Fibroblast of lung (primary cell): ENCODE data around the gene CYTH1. TPM values are rescaled to one million over a fixed set of nuclear protein-coding genes. Genes with fewer than 3 reads are reported as not detected.

Source experiments
- DNase-seq, 2 donors: peaks; one replicate each; pipeline versions ENCODE4 v3.0.0 to v3.0.0-alpha.2; 2010; ENCODE audit warnings: low read depth in 2 of 2
- H2AFZ ChIP-seq: 2 replicates; pipeline ENCODE4 v1.5.1; 2012; ENCODE audit warnings: low read length, control low read depth, inconsistent platforms
- H3K27ac ChIP-seq: 2 replicates; pipeline ENCODE4 v1.5.1; 2011; ENCODE audit warnings: low read length, control low read depth; ENCODE audit not compliant: insufficient read depth
- H3K27me3 ChIP-seq: 2 replicates; pipeline ENCODE4 v1.5.1; 2011; ENCODE audit warnings: mild to moderate bottlenecking, low read length; ENCODE audit not compliant: control insufficient read depth, insufficient read depth
- H3K36me3 ChIP-seq: 2 replicates; pipeline ENCODE4 v1.5.1; 2011; ENCODE audit warnings: low read length; ENCODE audit not compliant: control insufficient read depth, insufficient read depth
- H3K4me1 ChIP-seq: 2 replicates; pipeline ENCODE4 v1.5.1; 2011; ENCODE audit warnings: low read length; ENCODE audit not compliant: control insufficient read depth, insufficient read depth; ENCODE audit errors: extremely low read depth
- H3K4me2 ChIP-seq: 2 replicates; pipeline ENCODE4 v1.5.1; 2011; ENCODE audit warnings: low read length, control low read depth; ENCODE audit not compliant: insufficient read depth; ENCODE audit errors: extremely low read depth
- H3K4me3 ChIP-seq, 4 experiments: fragments of 200-600 bp in 1 of 4; sonication (generic) in 1 of 4; replicated peaks in 1 of 4; 2 replicates each; pipeline ENCODE4 v1.5.1; 2011 to 2016; ENCODE audit warnings: low read length in 4 of 4, low read depth in 3 of 4, mild to moderate bottlenecking in 3 of 4, control low read depth in 2 of 4, inconsistent platforms in 1 of 4, mixed read lengths in 1 of 4; ENCODE audit not compliant: insufficient read depth in 1 of 4; ENCODE audit errors: control extremely low read depth in 1 of 4
- H3K79me2 ChIP-seq: 2 replicates; pipeline ENCODE4 v1.5.1; 2012; ENCODE audit warnings: mild to moderate bottlenecking, low read length, inconsistent platforms; ENCODE audit not compliant: control insufficient read depth, insufficient read depth
- H3K9ac ChIP-seq: 2 replicates; pipeline ENCODE4 v1.5.1; 2011; ENCODE audit warnings: mild to moderate bottlenecking, low read length, control low read depth; ENCODE audit not compliant: insufficient read depth
- H3K9me3 ChIP-seq: 2 replicates; pipeline ENCODE4 v1.5.1; 2012; ENCODE audit warnings: low read depth, low read length; ENCODE audit not compliant: control insufficient read depth, insufficient read depth
- H4K20me1 ChIP-seq: 2 replicates; pipeline ENCODE4 v1.5.1; 2011; ENCODE audit warnings: low read length; ENCODE audit not compliant: control insufficient read depth, insufficient read depth; ENCODE audit errors: extremely low read depth
- CTCF ChIP-seq, 2 donors: IDR thresholded peaks in 1 of 2; conservative IDR thresholded peaks in 1 of 2; 1 replicate in 1 of 2; 2 replicates in 1 of 2; pipeline ENCODE4 v1.5.1; 2011 to 2012; ENCODE audit warnings: low read length in 2 of 2, control low read depth in 1 of 2, inconsistent platforms in 1 of 2, low read depth in 1 of 2, mild to moderate bottlenecking in 1 of 2
- EZH2 ChIP-seq: IDR thresholded peaks from 2 replicates; pipeline ENCODE4 v1.5.1; 2012; ENCODE audit warnings: low read length, control low read depth, mild to moderate bottlenecking; ENCODE audit errors: missing control alignments
- polyA plus RNA-seq, 2 donors: library from polyadenylated mRNA; depleted of rRNA in 1 of 2; stranded (reverse) in 1 of 2; unstranded in 1 of 2; fragments of >200 nt; gene quantifications; 2 replicates each; pipeline ENCODE4 v1.2.1, GENCODE V29; 2011 to 2012; ENCODE audit warnings: missing spikeins in 1 of 2
- total RNA-seq: library from RNA; depleted of rRNA; stranded (reverse); fragments of >200 nt; gene quantifications from 2 replicates; pipeline ENCODE4 v1.2.1, GENCODE V29; 2014

Gene CYTH1
- total and polyA plus RNA-seq, 2 donors (not counting 1 experiment from before 2014, with no cell fraction given) = 8.9 to 9.9 TPM

GRCh38 chr17:78727476-78728229 is 54.4 kb downstream of the CYTH1 start:
- no peak overlapping the region for H3K27ac ChIP-seq
- no peaks in the 10 kb centered on the region for H3K9me3 ChIP-seq
- H3K36me3 ChIP-seq = no peaks in the 10 kb centered on the region
- H3K4me1 ChIP-seq = peaks cover 2% of the 10 kb centered on the region
- H3K27me3 ChIP-seq = no peaks in the 10 kb centered on the region
- no peaks in the 10 kb centered on the region for H3K79me2 ChIP-seq
- H4K20me1 ChIP-seq = no peaks in the 10 kb centered on the region
- DNase-seq = no peak
- no peak overlapping the region for H3K9ac ChIP-seq
- no peak overlapping the region for H3K4me3 ChIP-seq
- no peak overlapping the region for H3K4me2 ChIP-seq
- TF ChIP-seq CTCF (conservative IDR thresholded peaks at IDR 0.05 in 1 of 2, IDR thresholded peaks at IDR 0.05 in 1 of 2; ENCODE audit: low read depth in 1 of 2, low read length in 2 of 2) (no peak), EZH2 (no peak)
- H2AFZ ChIP-seq = no peak overlapping the region

GRCh38 chr17:78727057-78727456 is 55.0 kb downstream of the CYTH1 start:
- no peak overlapping the region for H3K4me2 ChIP-seq
- H2AFZ ChIP-seq = no peak overlapping the region
- H4K20me1 ChIP-seq = no peaks in the 10 kb centered on the region
- H3K27me3 ChIP-seq = no peaks in the 10 kb centered on the region
- DNase-seq = no peak
- TF ChIP-seq EZH2 = no peak
- no peak for TF ChIP-seq CTCF (conservative IDR thresholded peaks at IDR 0.05 in 1 of 2, IDR thresholded peaks at IDR 0.05 in 1 of 2; ENCODE audit: low read depth in 1 of 2, low read length in 2 of 2)
- H3K9me3 ChIP-seq = no peaks in the 10 kb centered on the region
- H3K36me3 ChIP-seq = no peaks in the 10 kb centered on the region
- H3K27ac ChIP-seq = no peak overlapping the region
- no peaks in the 10 kb centered on the region for H3K79me2 ChIP-seq
- H3K4me3 ChIP-seq = no peak overlapping the region
- no peak overlapping the region for H3K9ac ChIP-seq
- peaks cover 2% of the 10 kb centered on the region for H3K4me1 ChIP-seq

- H3K79me2 ChIP-seq = no peaks in the 10 kb centered on the region
Measured at GRCh38 chr17:78726513-78726912, 55.6 kb downstream of the CYTH1 start.

More at GRCh38 chr17:78726513-78726912, 55.6 kb downstream of the CYTH1 start:
- Histone ChIP-seq H3K9me3 (no peaks in the 10 kb centered on the region), H3K27ac (no peak overlapping the region), H3K4me2 (no peak overlapping the region), H4K20me1 (no peaks in the 10 kb centered on the region), H2AFZ (no peak overlapping the region), H3K4me3 (no peak overlapping the region), H3K27me3 (no peaks in the 10 kb centered on the region), H3K4me1 (peaks cover 2% of the 10 kb centered on the region), H3K36me3 (no peaks in the 10 kb centered on the region), H3K9ac (no peak overlapping the region)
- TF ChIP-seq EZH2 (no peak), CTCF (conservative IDR thresholded peaks at IDR 0.05 in 1 of 2, IDR thresholded peaks at IDR 0.05 in 1 of 2; ENCODE audit: low read depth in 1 of 2, low read length in 2 of 2) (no peak)
- DNase-seq = no peak
